GM21367 (cell line): ENCODE data around the gene CASP9.
"Not testable (repeated sequence)": the region's sequence is repeated elsewhere in the genome, so short reads cannot be mapped to it uniquely, and the experiment has no call there.

Experiments
- ATAC-seq: cut with Tn5 transposase; IDR thresholded peaks from one replicate; pipeline ENCODE4 v1.9.1; 2021; ENCODE audit not compliant: unreplicated experiment

CASP9 gene

GRCh38 chr1:15471067-15471466, 52.9 kb downstream of the CASP9 start:
- not testable (repeated sequence) for ATAC-seq

GRCh38 chr1:15469821-15470448, 54.1 kb downstream of the CASP9 start:
- ATAC-seq = not testable (repeated sequence)

GRCh38 chr1:15469361-15469760, 54.7 kb downstream of the CASP9 start:
- no peak for ATAC-seq

- ATAC-seq = no peak
Observed at GRCh38 chr1:15468145-15468544, 55.9 kb downstream of the CASP9 start.

GRCh38 chr1:15466955-15467625, 56.9 kb downstream of the CASP9 start:
- ATAC-seq = not testable (repeated sequence)

- no peak for ATAC-seq
Observed at GRCh38 chr1:15465674-15466073, 58.3 kb downstream of the CASP9 start.

- ATAC-seq = not testable (repeated sequence)
Observed at GRCh38 chr1:15463926-15464322, 60.1 kb downstream of the CASP9 start.

GRCh38 chr1:15463064-15463800, 60.8 kb downstream of the CASP9 start:
- not testable (repeated sequence) for ATAC-seq

GRCh38 chr1:15460708-15461095, 63.3 kb downstream of the CASP9 start:
- ATAC-seq = no peak

- no peak for ATAC-seq
Observed at GRCh38 chr1:15459771-15460707, 64.0 kb downstream of the CASP9 start.

GRCh38 chr1:15458388-15458787, 65.6 kb downstream of the CASP9 start:
- not testable (repeated sequence) for ATAC-seq

GRCh38 chr1:15457585-15457984, 66.4 kb downstream of the CASP9 start:
- ATAC-seq = no peak

GRCh38 chr1:15456313-15456954, 67.6 kb downstream of the CASP9 start, which contains the start of gene CELA2A:
TSS of gene CELA2A (plus strand) at chr1:15456732. CDS start at chr1:15456754, 22 bp downstream.
- no peak for ATAC-seq

- no peak for ATAC-seq
Observed at GRCh38 chr1:15455522-15455921, 68.5 kb downstream of the CASP9 start.

GRCh38 chr1:15454256-15454655, 69.8 kb downstream of the CASP9 start:
- ATAC-seq = no peak

GRCh38 chr1:15453734-15454133, 70.3 kb downstream of the CASP9 start:
- no peak for ATAC-seq

GRCh38 chr1:15452866-15453571, 71.0 kb downstream of the CASP9 start:
- ATAC-seq = no peak

- no peak for ATAC-seq
Observed at GRCh38 chr1:15452216-15452615, 71.8 kb downstream of the CASP9 start.

GRCh38 chr1:15451014-15451722, 72.8 kb downstream of the CASP9 start:
- ATAC-seq = no peak
